C4-2B (cell line): ENCODE measurements around the gene SLC6A6.

Source experiments
- CTCF ChIP-seq: fragments of 450-650 bp; conservative IDR thresholded peaks from 2 replicates; pipeline ENCODE4 v1.5.1; 2017; ENCODE audit warnings: mild to moderate bottlenecking
- ZFX ChIP-seq: fragments of 450-650 bp; IDR thresholded peaks from 2 replicates; pipeline ENCODE4 v1.6.1; 2017

GRCh38 chr3:14377838-14378169 lies 24.6 kb upstream of the SLC6A6 start:
- TF ChIP-seq ZFX (no peak), CTCF (no peak)
